ENCODE measurements around the gene RAPGEF1.

DNA sequence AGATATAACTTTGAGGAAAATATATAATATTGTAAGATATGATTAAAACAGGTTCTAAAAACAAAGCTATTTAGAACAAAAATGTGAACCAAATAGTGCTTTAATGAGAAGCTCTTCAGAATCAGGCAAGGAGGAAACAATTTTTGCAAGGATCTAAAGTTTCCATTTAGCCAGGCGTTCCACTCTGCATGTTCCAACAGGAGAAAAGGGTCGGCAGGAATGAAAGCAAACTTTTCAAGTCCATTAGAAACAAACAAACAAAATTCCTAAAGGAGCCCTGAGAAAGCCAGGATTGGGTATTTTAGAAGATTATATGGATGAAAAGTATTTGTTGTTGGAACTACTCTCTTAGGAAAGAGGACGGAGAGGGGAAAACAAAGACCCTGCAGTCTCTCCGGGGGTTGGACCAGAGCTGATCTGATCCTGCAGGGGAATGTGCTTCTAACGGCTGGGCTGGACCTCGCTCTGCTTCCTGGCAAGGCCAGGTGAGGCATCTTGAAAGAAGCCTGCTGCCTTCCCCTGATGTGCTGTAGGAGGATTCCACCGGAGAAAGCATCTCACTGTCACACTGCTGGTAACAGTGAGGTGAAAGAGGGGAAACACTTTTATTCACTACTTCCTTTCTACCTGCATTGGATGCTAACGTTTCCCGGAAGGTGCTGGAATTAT is 100.0 kb downstream of the RAPGEF1 start:
- TF ChIP-seq EZH2 (IDR thresholded peaks at IDR 0.05) (no peak), POLR2AphosphoS5 (IDR thresholded peaks at IDR 0.05; ENCODE audit: borderline replicate concordance, low read depth, low read length) (no peak)

All from SK-N-MC (cell line).